RWPE2 (cell line): ENCODE measurements around the gene DNMT3A.

Experiments used
- ATAC-seq: fragments of 200-7000 bp; cut with Tn5 transposase; 3 replicates; pipeline ENCODE4 v1.9.1; 2021; ENCODE audit warnings: low read depth
- DNase-seq: peaks from one replicate; pipeline ENCODE4 v3.0.0-alpha.2; 2020; ENCODE audit warnings: low spot score
- H3K27ac ChIP-seq: fragments of 450-650 bp; 2 replicates; pipeline ENCODE4 v1.5.1; 2017; ENCODE audit warnings: mild to moderate bottlenecking; ENCODE audit not compliant: poor library complexity, severe bottlenecking
- H3K27me3 ChIP-seq: fragments of 250-450 bp; sonication (Bioruptor Pico); 2 replicates; pipeline ENCODE4 v1.5.1; 2021; ENCODE audit warnings: mild to moderate bottlenecking, moderate library complexity; ENCODE audit not compliant: insufficient read depth, poor library complexity, severe bottlenecking
- H3K36me3 ChIP-seq: fragments of 250-450 bp; sonication (Bioruptor Pico); 2 replicates; pipeline ENCODE4 v1.5.1; 2020; ENCODE audit warnings: low read depth, mild to moderate bottlenecking, moderate library complexity
- H3K4me1 ChIP-seq: fragments of 250-450 bp; sonication (Bioruptor Pico); 2 replicates; pipeline ENCODE4 v1.5.1; 2021; ENCODE audit warnings: mild to moderate bottlenecking, moderate library complexity; ENCODE audit not compliant: insufficient read depth, poor library complexity, severe bottlenecking
- H3K4me3 ChIP-seq: fragments of 250-450 bp; sonication (Bioruptor Pico); 2 replicates; pipeline ENCODE4 v1.5.1; 2021; ENCODE audit warnings: mild to moderate bottlenecking, moderate library complexity; ENCODE audit not compliant: severe bottlenecking
- H3K9me3 ChIP-seq: fragments of 250-450 bp; sonication (Bioruptor Pico); 2 replicates; pipeline ENCODE4 v1.5.1; 2021; ENCODE audit warnings: mild to moderate bottlenecking, moderate library complexity; ENCODE audit not compliant: severe bottlenecking
- TF ChIP-seq, protein P1 (sequence below): fragments of 450-650 bp; IDR thresholded peaks from one replicate; pipeline ENCODE4 v1.5.1; 2017; ENCODE audit warnings: mild to moderate bottlenecking, moderate library complexity; ENCODE audit not compliant: poor library complexity, severe bottlenecking

DNMT3A gene

DNA sequence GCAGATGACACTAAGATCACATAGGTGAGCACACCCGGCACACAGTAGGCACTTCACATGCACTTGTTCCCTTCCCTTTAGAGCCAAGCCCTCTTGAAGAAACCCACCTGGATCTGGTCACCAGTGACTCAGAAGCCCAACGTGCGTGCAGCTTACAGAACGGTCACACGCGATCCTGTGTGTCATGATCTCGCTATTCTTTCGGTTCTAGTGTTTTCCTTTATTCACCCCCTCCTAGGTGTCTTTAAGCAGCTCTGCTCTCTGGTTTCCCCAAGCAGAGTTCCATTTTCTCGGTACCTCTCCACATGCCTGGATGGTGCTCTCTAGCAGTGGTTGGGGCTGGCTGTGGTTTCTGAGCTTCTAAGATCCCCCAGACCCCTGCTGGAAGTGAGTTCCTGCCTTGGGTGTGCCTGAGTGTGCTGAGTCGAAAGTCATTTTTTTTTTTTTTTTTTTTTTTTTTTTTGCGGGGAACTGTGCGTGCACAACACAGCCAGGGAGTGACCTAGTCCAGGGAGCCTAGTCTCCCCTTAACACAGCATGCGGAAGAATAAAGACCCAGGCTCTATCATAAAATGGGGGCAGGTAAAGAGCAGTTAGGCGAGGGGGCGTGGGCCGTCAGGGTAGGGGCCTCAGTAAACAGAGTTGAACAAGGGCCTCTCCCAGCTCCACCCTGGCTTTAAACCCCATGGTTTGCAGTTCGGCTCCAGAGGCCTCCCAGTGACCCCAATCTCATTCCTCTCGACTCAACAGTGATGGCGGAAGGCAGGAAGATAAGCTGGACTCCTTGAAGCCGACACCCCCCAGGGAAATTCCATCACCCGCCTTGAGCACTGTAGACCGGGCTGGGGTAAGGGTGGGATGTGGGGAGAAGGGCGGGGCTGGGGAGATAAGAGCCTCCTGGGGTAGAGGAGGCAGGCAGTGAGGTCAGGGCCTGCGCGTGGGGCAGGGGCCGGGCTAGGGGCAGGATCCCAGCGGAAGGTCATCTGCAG is 29.8 kb upstream of the DNMT3A start:
- Histone ChIP-seq H3K27ac (no peak overlapping the region), H3K36me3 (no peaks in the 10 kb centered on the region), H3K9me3 (no peaks in the 10 kb centered on the region), H3K27me3 (no peaks in the 10 kb centered on the region), H3K4me1 (peaks cover 7% of the 10 kb centered on the region), H3K4me3 (no peak overlapping the region)
- TF ChIP-seq, protein P1, sequence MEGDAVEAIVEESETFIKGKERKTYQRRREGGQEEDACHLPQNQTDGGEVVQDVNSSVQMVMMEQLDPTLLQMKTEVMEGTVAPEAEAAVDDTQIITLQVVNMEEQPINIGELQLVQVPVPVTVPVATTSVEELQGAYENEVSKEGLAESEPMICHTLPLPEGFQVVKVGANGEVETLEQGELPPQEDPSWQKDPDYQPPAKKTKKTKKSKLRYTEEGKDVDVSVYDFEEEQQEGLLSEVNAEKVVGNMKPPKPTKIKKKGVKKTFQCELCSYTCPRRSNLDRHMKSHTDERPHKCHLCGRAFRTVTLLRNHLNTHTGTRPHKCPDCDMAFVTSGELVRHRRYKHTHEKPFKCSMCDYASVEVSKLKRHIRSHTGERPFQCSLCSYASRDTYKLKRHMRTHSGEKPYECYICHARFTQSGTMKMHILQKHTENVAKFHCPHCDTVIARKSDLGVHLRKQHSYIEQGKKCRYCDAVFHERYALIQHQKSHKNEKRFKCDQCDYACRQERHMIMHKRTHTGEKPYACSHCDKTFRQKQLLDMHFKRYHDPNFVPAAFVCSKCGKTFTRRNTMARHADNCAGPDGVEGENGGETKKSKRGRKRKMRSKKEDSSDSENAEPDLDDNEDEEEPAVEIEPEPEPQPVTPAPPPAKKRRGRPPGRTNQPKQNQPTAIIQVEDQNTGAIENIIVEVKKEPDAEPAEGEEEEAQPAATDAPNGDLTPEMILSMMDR: no peak
- ATAC-seq (no peak), DNase-seq (no peak)

DNA sequence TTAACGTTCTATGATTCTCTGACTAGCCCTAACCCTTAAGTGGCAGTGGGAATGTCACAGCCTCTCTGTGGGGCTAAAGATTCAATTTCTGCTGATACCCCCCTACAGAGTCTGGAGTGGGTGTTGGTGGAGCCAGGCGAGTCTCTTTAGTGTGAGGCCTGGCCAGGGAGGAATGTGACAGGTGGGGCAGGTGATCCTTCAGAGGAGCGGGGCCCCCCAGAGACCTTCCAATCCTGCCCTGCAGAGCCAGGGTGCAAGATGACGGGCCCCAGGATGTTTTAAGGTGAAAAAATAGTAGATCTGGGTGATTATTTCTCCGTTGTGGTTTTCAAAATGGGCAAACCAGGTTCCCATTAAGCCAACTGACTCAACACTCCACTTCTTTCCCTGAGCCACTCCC is 28.2 kb upstream of the DNMT3A start:
- Histone ChIP-seq H3K9me3 (no peaks in the 10 kb centered on the region), H3K27me3 (no peaks in the 10 kb centered on the region)
- DNase-seq: no peak

DNA sequence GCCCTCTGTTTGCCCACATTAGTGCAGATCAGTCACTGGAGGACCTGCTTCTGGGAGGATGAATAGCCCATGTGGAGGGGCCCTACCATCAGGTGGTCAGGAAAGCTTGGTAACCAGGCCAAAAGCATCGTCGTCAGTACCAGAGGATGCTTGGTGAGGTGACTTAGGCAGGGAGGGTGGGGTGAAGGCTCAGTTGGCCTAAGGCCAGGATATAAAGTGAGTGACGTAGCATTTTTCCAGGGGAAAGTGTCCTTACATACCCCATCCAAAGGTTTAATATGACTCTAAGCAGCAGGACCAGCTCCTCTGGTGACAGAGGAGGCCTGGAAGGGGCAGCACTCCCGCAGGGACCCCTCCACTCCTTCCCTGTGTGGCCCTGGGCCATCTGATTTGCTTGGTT is 27.7 kb upstream of the DNMT3A start:
- no peaks in the 10 kb centered on the region for H3K27me3 ChIP-seq
- peaks cover 13% of the 10 kb centered on the region for H3K4me1 ChIP-seq
- ATAC-seq (no peak), DNase-seq (no peak)
- H3K4me3 ChIP-seq: no peak overlapping the region
- TF ChIP-seq, protein P1: no peak
- H3K27ac ChIP-seq: no peak overlapping the region
- no peaks in the 10 kb centered on the region for H3K9me3 ChIP-seq
- H3K36me3 ChIP-seq: no peaks in the 10 kb centered on the region

More for the DNA sequence above, 28.2 kb upstream of the DNMT3A start:
- no peaks in the 10 kb centered on the region for H3K36me3 ChIP-seq
- no peak overlapping the region for H3K4me3 ChIP-seq
- no peak overlapping the region for H3K27ac ChIP-seq
- TF ChIP-seq, protein P1: no peak
- ATAC-seq: no peak
- peaks cover 13% of the 10 kb centered on the region for H3K4me1 ChIP-seq

DNA sequence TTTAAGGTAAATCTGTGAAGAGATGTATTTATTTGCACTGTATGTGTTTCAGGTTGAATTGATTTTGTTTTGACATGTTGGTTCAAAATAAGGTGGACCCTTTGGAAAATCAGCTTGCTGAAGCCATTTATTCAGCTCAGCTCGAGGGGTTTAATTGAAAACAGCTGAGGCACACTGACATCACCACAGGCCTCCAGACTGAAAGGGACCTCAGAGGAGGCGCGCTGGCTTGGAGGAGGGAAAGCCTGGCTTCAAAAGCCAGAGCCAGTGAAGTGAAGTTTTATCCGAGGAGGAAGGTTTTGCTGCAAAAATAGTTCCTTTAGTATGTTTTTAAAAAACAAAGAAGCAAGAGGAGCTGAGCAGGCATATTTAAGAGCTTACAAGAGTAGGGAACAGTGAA is 26.9 kb upstream of the DNMT3A start:
- H3K4me1 ChIP-seq: peaks cover 12% of the 10 kb centered on the region
- TF ChIP-seq, protein P1: no peak
- DNase-seq (no peak), ATAC-seq (no peak)
- H3K4me3 ChIP-seq: no peak overlapping the region
- no peaks in the 10 kb centered on the region for H3K9me3 ChIP-seq
- H3K27ac ChIP-seq: no peak overlapping the region
- no peaks in the 10 kb centered on the region for H3K27me3 ChIP-seq
- H3K36me3 ChIP-seq: no peaks in the 10 kb centered on the region

DNA sequence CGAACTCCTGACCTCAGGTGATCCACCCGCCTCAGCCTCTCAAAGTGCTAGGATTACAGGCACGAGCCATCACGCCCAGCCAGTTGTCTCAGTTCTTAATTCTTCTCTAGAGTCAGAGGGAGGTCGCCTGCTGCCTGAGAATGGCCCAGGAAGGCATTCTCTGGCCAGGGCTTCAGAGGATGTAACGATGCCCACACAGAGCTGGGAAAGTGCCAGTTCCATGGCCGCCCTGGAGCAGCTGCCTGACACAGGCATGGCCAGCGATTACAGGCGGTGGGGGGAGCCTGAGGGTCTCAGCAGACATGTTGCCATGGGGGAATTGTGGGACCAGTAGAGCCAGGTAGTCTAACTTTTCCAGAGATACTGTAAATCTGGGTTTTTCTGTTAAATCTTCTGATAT is 25.6 kb upstream of the DNMT3A start:
- H3K4me3 ChIP-seq: no peak overlapping the region
- H3K27me3 ChIP-seq: no peaks in the 10 kb centered on the region
- no peaks in the 10 kb centered on the region for H3K36me3 ChIP-seq
- ATAC-seq (no peak), DNase-seq (no peak)
- peaks cover 9% of the 10 kb centered on the region for H3K4me1 ChIP-seq
- TF ChIP-seq, protein P1: no peak
- H3K27ac ChIP-seq: no peak overlapping the region
- no peaks in the 10 kb centered on the region for H3K9me3 ChIP-seq
